ENCODE data around the gene ZNF438.

The ZNF438 gene

GRCh38 chr10:30917067-30917466 lies 114.6 kb downstream of the ZNF438 start:
- TF ChIP-seq CREB1 (IDR thresholded peaks at IDR 0.05; ENCODE audit: low read depth) (no peak), TEAD4 (IDR thresholded peaks at IDR 0.05) (no peak), MAX (IDR thresholded peaks at IDR 0.05) (no peak), REST (IDR thresholded peaks at IDR 0.05; ENCODE audit: low read depth) (no peak), FOXM1 (IDR thresholded peaks at IDR 0.05; ENCODE audit: borderline replicate concordance, low read depth) (no peak), EP300 (IDR thresholded peaks at IDR 0.05; ENCODE audit: borderline replicate concordance) (no peak), NFIC (IDR thresholded peaks at IDR 0.05) (no peak), USF1 (IDR thresholded peaks at IDR 0.05) (no peak), TCF12 (IDR thresholded peaks at IDR 0.05; ENCODE audit: low read depth) (no peak), YY1 (IDR thresholded peaks at IDR 0.05; ENCODE audit: low read depth) (no peak), ZBTB7A (IDR thresholded peaks at IDR 0.05; ENCODE audit: low read depth) (no peak), RAD21 (IDR thresholded peaks at IDR 0.05; ENCODE audit: low read depth) (no peak), CEBPB (IDR thresholded peaks at IDR 0.05) (no peak), TAF1 (IDR thresholded peaks at IDR 0.05; ENCODE audit: low read depth) (no peak), EGR1 (IDR thresholded peaks at IDR 0.05) (no peak)

GRCh38 chr10:30915146-30915545 lies 116.5 kb downstream of the ZNF438 start:
- TF ChIP-seq YY1 (IDR thresholded peaks at IDR 0.05; ENCODE audit: low read depth): no peak
- TF ChIP-seq NFIC (IDR thresholded peaks at IDR 0.05): no peak
- no peak for TF ChIP-seq TAF1 (IDR thresholded peaks at IDR 0.05; ENCODE audit: low read depth)
- TF ChIP-seq EP300 (IDR thresholded peaks at IDR 0.05; ENCODE audit: borderline replicate concordance): no peak
- TF ChIP-seq CREB1 (IDR thresholded peaks at IDR 0.05; ENCODE audit: low read depth): no peak
- no peak for TF ChIP-seq REST (IDR thresholded peaks at IDR 0.05; ENCODE audit: low read depth)

- no peak for TF ChIP-seq TAF1 (IDR thresholded peaks at IDR 0.05; ENCODE audit: low read depth)
- TF ChIP-seq NFIC (IDR thresholded peaks at IDR 0.05): no peak
- no peak for TF ChIP-seq MAX (IDR thresholded peaks at IDR 0.05)
- TF ChIP-seq ZBTB7A (IDR thresholded peaks at IDR 0.05; ENCODE audit: low read depth): no peak
- TF ChIP-seq RAD21 (IDR thresholded peaks at IDR 0.05; ENCODE audit: low read depth): no peak
- TF ChIP-seq EP300 (IDR thresholded peaks at IDR 0.05; ENCODE audit: borderline replicate concordance): no peak
These were observed 120.3 kb downstream of the ZNF438 start for GRCh38 chr10:30911303-30911863.

GRCh38 chr10:30903397-30904138 lies 128.1 kb downstream of the ZNF438 start:
- no peak for TF ChIP-seq REST (IDR thresholded peaks at IDR 0.05; ENCODE audit: low read depth)
- no peak for TF ChIP-seq EP300 (IDR thresholded peaks at IDR 0.05; ENCODE audit: borderline replicate concordance)
- TF ChIP-seq EGR1 (IDR thresholded peaks at IDR 0.05): no peak
- no peak for TF ChIP-seq MAX (IDR thresholded peaks at IDR 0.05)
- no peak for TF ChIP-seq TAF1 (IDR thresholded peaks at IDR 0.05; ENCODE audit: low read depth)
- TF ChIP-seq TEAD4 (IDR thresholded peaks at IDR 0.05): no peak
- TF ChIP-seq FOXM1 (IDR thresholded peaks at IDR 0.05; ENCODE audit: borderline replicate concordance, low read depth): no peak
- no peak for TF ChIP-seq CREB1 (IDR thresholded peaks at IDR 0.05; ENCODE audit: low read depth)
- TF ChIP-seq YY1 (IDR thresholded peaks at IDR 0.05; ENCODE audit: low read depth): no peak
- TF ChIP-seq TCF12 (IDR thresholded peaks at IDR 0.05; ENCODE audit: low read depth): no peak
- no peak for TF ChIP-seq ZBTB7A (IDR thresholded peaks at IDR 0.05; ENCODE audit: low read depth)
- TF ChIP-seq NFIC (IDR thresholded peaks at IDR 0.05): no peak
- TF ChIP-seq USF1 (IDR thresholded peaks at IDR 0.05): no peak
- no peak for TF ChIP-seq CEBPB (IDR thresholded peaks at IDR 0.05)
- no peak for TF ChIP-seq RAD21 (IDR thresholded peaks at IDR 0.05; ENCODE audit: low read depth)

Measured in Ishikawa (cell line).